RKO (cell line): ENCODE measurements around the gene FYN.
"Not testable (repeated sequence)": the region's sequence is repeated elsewhere in the genome, so short reads cannot be mapped to it uniquely, and the experiment has no call there.

Source experiments
- DNase-seq: peaks from one replicate; pipeline ENCODE4 v3.0.0-alpha.2; 2016; ENCODE audit warnings: low spot score

Gene FYN

GRCh38 chr6:111680811-111681609, 192.2 kb downstream of the FYN start:
- not testable (repeated sequence) for DNase-seq

- DNase-seq: no peak
These were observed 193.1 kb downstream of the FYN start for GRCh38 chr6:111680015-111680712.

GRCh38 chr6:111679126-111679858, 194.0 kb downstream of the FYN start:
- DNase-seq: no peak

- no peak for DNase-seq
These were observed 195.8 kb downstream of the FYN start for GRCh38 chr6:111677249-111677990.

GRCh38 chr6:111676383-111676782, 196.9 kb downstream of the FYN start:
- no peak for DNase-seq

GRCh38 chr6:111674883-111675282, 198.4 kb downstream of the FYN start:
- DNase-seq: no peak

GRCh38 chr6:111674413-111674812, 198.8 kb downstream of the FYN start:
- DNase-seq: no peak

- DNase-seq: no peak
These were observed 199.3 kb downstream of the FYN start for GRCh38 chr6:111673937-111674336.

- DNase-seq: no peak
These were observed 199.7 kb downstream of the FYN start for GRCh38 chr6:111673532-111673931.

- DNase-seq: no peak
These were observed 200.3 kb downstream of the FYN start for GRCh38 chr6:111672761-111673450.

GRCh38 chr6:111669326-111669725, 203.9 kb downstream of the FYN start:
- DNase-seq: no peak

GRCh38 chr6:111668410-111668809, 204.8 kb downstream of the FYN start:
- DNase-seq: no peak

- no peak for DNase-seq
These were observed 205.3 kb downstream of the FYN start for GRCh38 chr6:111667931-111668330.

GRCh38 chr6:111666847-111667246, 206.4 kb downstream of the FYN start:
- no peak for DNase-seq

- no peak for DNase-seq
These were observed 208.7 kb downstream of the FYN start for GRCh38 chr6:111664565-111665030.

- no peak for DNase-seq
These were observed 209.3 kb downstream of the FYN start for GRCh38 chr6:111663692-111664564.

GRCh38 chr6:111662794-111663593, 210.3 kb downstream of the FYN start:
- DNase-seq: no peak

GRCh38 chr6:111662072-111662793, 211.0 kb downstream of the FYN start:
- no peak for DNase-seq

GRCh38 chr6:111661541-111662061, 211.7 kb downstream of the FYN start:
- no peak for DNase-seq
